ENCODE data around the gene GFPT2.

- TF ChIP-seq POLR2A (IDR thresholded peaks at IDR 0.05; ENCODE audit: control extremely low read depth in 1 of 2, low read depth in 2 of 2, low read length in 2 of 2) = no peak
- no peak for TF ChIP-seq CHD7 (IDR thresholded peaks at IDR 0.05; ENCODE audit: insufficient replicate concordance, low read length)
- no peak for TF ChIP-seq EZH2 (IDR thresholded peaks at IDR 0.05; ENCODE audit: low read depth, low read length, severe bottlenecking)
- TF ChIP-seq CTCF (IDR thresholded peaks at IDR 0.05; ENCODE audit: control extremely low read depth in 1 of 3, insufficient read depth in 1 of 3, low read depth in 1 of 3, low read length in 3 of 3) = no peak
- TF ChIP-seq MAFK (IDR thresholded peaks at IDR 0.05; ENCODE audit: low read depth, low read length) = no peak
- no peak for TF ChIP-seq SP2 (IDR thresholded peaks at IDR 0.05; ENCODE audit: low read length)
- TF ChIP-seq JUN (IDR thresholded peaks at IDR 0.05; ENCODE audit: low read depth, low read length) = no peak
- no peak for TF ChIP-seq SUZ12 (IDR thresholded peaks at IDR 0.05; ENCODE audit: low read length)
Measured at GRCh38 chr5:180371949-180372348, 18.8 kb upstream of the GFPT2 start.

All from H1 (cell line).